ENCODE measurements around the gene GPR162.

GRCh38 chr12:6828781-6829535 lies 7.3 kb downstream of the GPR162 start:
- TF ChIP-seq CTCF (IDR thresholded peaks at IDR 0.05; ENCODE audit: low read depth, low read length, poor library complexity, severe bottlenecking): no peak
- TF ChIP-seq EZH2phosphoT487 (IDR thresholded peaks at IDR 0.05; ENCODE audit: borderline replicate concordance, low read length): peak; percentile 98; the same call in 1 of the 2 replicates
